OCI-LY7 (cell line): ENCODE measurements around the gene TTR.

ENCODE experiments used
- EZH2phosphoT487 ChIP-seq: fragments of 200-600 bp; sonication (generic); IDR thresholded peaks from 2 replicates; pipeline ENCODE4 v1.6.1; 2018; ENCODE audit warnings: low read depth, borderline replicate concordance, mild to moderate bottlenecking, mixed run types, antibody characterized with exemption, low read length, moderate library complexity, mixed read lengths
- TF ChIP-seq, protein P1 (sequence below): fragments of 200-600 bp; sonication (generic); conservative IDR thresholded peaks from 2 replicates; pipeline ENCODE4 v1.5.1; 2014; ENCODE audit warnings: mild to moderate bottlenecking, antibody characterized with exemption, low read length, moderate library complexity, mixed read lengths

DNA sequence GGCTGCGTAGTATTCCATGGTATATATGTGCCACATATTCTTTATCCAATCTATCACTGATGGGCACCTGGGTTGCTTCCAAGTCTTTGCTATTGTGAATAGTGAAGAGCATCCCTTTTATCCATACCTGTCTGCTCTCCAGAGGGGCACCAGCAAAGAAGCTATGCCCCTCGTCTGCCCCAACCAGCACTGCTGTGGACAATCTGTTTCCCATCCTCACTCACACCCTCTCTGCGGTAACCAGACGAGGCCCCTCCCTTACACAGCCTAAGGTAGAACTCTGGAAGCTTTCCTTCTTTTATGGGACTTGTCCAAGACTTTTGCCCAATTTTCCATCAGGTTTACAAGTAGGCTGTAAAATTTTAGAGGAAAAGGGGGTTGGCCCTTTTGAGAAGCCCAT lies 24.9 kb downstream of the TTR start:
- TF ChIP-seq EZH2phosphoT487 = no peak
- TF ChIP-seq, protein P1, sequence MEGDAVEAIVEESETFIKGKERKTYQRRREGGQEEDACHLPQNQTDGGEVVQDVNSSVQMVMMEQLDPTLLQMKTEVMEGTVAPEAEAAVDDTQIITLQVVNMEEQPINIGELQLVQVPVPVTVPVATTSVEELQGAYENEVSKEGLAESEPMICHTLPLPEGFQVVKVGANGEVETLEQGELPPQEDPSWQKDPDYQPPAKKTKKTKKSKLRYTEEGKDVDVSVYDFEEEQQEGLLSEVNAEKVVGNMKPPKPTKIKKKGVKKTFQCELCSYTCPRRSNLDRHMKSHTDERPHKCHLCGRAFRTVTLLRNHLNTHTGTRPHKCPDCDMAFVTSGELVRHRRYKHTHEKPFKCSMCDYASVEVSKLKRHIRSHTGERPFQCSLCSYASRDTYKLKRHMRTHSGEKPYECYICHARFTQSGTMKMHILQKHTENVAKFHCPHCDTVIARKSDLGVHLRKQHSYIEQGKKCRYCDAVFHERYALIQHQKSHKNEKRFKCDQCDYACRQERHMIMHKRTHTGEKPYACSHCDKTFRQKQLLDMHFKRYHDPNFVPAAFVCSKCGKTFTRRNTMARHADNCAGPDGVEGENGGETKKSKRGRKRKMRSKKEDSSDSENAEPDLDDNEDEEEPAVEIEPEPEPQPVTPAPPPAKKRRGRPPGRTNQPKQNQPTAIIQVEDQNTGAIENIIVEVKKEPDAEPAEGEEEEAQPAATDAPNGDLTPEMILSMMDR = no peak
